T follicular helper cell (primary cell): Measurements from ENCODE around the gene RAC3.
A peak's percentile ranks its signal among the peaks of the same experiment; 100 is the strongest.

Source experiments
- DNase-seq: peaks from one replicate; pipeline ENCODE4 v3.0.0-alpha.2; 2020; ENCODE audit warnings: low read depth

RAC3 gene

GRCh38 chr17:82012640-82013295 lies 18.7 kb upstream of the RAC3 start:
- no peak for DNase-seq

- no peak for DNase-seq
Measured at GRCh38 chr17:82013341-82013740, 18.1 kb upstream of the RAC3 start.

DNA sequence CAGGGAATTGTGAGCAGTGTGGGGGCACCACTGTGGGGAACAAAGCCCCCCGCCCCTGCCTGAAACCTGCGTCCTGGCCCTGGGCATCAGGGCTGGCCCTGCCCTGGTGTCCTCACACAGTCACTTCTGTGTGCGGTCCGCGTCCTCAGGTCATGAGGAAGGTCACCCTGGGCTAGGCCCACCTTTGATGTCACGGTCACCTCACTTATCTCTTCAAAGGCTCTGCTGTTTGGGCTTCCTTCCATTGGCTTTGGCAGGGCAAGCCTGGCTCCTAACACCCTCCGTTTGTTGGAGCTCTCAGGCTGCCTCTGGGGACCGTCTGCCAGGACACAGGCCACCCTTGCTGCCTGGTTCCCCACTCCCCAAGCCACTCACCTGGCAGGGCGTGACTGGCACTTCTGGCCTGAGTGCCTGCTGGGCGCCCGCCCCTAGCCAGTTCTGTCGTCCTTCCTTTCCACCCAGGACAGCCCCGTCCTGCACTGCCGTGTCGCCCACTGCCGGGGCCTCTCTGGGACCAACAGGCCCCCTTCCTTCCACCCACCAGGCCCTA lies 17.6 kb upstream of the RAC3 start:
- DNase-seq: no peak

- DNase-seq: no peak
Measured at GRCh38 chr17:82014432-82014831, 17.0 kb upstream of the RAC3 start.

DNA sequence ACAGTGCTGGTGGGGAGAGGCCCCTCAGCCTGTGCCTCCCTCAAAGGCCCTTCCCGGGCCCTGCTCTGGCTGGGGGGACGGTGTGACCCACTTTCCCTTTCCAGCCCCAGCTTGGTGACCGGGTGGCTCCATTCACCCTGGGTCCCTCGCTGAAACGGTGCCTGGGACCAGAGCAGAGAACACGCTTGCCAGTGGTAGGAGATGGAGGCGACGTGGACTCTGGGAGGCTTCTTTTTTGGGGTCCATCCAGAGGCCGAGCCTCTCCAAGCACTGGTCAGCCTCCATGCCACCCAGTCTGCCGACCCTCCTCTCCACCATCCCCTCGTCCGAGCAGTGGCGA lies 16.5 kb upstream of the RAC3 start:
- DNase-seq: no peak

DNA sequence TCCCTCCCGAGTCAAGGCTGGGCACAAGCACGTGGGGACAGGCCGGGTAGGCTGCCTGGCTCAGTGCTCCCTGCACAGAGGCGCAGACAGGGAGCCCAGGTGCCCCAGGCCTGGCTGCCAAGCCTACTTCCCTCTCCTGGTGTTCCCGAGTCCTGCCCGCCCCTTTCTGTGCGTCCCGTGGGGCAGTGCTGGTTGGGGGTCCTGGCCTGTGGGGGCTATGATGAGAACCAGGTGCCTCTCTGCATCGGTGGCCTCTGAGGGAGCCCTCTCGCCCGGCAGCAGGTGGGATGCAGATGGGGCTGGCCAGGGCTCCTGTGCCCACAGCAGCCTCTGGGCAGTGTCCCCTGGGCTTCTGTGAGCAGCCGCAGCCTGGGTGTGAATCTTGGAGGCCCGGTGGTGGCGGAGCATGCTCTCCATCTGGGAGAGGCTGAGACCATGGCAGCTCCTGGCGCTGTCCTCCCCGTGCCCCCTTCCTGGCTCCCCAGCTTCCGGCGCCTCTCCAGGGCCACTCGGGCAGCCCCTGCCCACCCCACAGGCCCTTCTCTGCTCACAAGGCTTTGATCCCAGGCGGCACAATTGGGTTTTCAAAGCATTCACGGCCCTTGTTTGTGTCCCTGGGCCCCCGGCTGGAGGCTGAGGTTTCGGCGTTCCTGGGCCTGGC lies 16.0 kb upstream of the RAC3 start:
- no peak for DNase-seq

DNA sequence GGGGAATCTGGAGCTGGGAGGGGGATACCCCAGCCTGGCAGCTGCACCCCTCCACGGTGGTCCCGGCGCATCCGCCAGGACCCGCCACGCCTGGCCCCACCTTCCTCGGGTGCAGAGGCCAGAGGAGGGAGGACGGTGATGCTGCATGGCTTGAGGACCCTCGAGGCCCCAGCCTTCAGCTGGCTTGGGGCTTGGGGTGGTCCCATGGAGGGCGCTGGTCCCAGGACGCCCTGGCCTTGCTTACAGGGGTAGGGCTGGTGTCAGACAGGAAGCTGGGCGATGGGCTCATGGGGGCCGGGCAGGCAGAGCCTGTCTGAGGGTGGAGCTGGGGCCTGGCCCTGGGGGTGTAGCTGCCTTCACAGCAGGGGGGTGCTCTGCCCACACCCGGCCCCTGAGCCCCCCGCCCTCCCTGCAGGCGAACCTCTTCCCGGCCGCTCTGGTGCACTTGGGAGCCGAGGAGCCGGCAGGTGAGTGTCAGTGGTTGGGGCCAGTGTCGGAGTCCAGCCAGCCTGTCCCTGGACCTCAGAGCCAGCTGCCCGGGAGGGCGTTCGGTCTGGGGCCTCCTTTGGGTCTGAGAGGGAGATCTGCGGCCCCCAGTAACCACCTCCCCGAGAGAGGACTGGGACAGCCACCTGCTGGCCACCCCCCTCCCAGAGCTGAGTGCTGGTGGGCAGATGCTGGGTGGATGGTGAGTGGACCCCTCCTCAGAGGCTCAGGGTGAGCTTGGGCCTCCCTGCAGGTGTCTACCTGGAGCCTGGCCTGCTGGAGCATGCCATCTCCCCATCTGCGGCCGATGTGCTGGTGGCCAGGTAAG lies 15.2 kb upstream of the RAC3 start:
- DNase-seq: no peak

GRCh38 chr17:82016875-82017459 lies 14.5 kb upstream of the RAC3 start:
- no peak for DNase-seq

GRCh38 chr17:82017612-82018151 lies 13.8 kb upstream of the RAC3 start:
- no peak for DNase-seq

GRCh38 chr17:82018152-82018988 lies 13.1 kb upstream of the RAC3 start:
- DNase-seq: no peak

DNA sequence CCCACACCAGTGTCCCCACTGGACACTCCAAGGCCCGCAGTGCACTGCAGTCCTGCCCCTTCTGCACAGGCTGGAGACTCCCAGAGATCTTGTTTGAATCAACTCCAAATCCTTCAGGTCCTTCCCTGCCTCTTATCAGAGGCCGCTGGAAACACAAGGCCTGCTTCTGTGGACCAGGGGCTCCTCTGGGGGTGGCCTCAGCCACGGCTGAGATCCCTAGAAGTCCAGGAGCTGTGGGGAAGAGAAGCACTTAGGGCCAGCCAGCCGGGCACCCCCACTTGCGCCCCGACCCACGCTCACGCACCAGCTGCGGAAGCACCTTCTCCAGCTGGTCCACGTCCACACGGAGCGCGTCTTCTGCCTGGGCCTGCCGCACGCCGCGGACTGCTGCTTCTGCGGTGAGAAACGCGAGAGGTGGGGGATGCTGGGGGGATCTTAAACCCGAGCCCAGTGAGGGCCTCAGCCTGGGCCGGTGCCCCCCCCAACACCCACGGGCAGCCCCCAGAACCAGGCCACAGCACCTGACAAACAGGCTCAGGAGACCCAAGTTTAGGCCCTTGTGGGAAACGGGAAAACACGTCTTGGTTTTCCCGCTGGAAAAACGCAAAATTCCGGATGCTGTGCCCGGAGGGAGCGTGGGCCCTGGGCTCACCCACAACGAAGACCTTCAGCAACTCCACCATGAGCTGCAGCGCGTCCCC lies 12.3 kb upstream of the RAC3 start:
- no peak for DNase-seq

- peak; percentile 42 for DNase-seq
Measured at GRCh38 chr17:82019690-82020571, 11.5 kb upstream of the RAC3 start.

DNA sequence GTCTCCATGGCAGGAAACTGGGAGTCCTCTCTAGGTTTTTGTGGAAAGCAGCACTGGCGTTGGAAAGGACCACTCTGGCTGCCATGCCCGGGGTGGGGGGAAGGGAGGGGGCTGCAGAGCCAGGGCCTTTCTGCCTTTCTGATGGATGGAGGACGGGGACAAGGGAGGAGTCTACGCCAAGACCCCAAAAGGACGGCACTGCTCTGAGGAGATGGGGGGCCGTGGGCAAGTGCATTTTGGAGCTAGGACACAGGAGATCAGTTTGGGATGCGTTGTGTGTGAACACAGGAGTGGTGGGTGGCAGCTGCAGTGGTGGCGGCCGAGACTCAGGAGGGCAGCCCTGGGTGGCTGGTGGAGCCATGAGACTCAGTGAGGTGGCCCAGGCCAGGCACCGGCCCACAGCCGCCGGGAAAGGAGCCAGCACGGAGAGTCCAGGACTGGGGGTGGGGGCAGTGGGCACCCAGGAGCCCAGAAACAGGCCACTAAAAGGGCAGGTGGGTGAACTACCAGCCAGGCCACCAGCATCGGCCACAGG lies 10.8 kb upstream of the RAC3 start:
- DNase-seq: no peak

DNA sequence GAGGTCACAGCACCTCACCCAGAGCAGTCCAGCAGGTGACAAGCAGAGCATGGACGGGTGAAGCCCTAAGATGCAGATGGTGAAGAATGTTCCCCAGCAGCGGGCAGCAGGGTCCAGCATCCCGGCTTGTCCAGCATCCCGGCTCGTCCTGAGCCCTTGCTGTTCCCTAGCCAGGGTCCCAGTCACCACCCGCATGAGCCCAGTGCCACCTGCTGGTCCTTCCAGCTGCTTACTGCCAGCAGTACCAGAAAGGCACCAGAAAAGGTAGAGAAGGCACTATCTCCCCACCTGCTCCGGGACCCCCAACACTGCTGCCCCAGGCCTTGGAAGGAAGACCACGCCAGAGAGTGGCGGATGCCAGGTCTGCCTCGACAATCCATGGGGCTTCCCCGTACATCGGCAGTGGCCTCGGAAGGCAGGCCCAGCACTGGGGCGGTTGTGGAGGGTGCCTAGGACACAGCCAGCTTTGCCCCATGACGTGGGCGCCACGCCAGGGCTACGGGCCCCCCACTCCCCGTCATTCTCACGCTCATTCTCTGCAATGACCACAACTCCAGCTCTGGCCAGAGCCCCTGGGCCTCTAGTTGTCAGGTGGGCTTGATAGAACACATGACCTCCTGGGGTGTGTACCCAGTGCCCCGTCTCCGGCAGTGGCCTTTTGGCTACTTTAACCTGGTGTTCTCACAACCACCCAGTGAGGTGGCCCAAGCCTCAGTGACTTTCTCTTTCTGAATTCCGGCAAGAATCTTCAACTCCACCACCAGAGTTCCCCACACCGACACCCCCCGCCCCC lies 10.2 kb upstream of the RAC3 start:
- peak; percentile 45 for DNase-seq

DNA sequence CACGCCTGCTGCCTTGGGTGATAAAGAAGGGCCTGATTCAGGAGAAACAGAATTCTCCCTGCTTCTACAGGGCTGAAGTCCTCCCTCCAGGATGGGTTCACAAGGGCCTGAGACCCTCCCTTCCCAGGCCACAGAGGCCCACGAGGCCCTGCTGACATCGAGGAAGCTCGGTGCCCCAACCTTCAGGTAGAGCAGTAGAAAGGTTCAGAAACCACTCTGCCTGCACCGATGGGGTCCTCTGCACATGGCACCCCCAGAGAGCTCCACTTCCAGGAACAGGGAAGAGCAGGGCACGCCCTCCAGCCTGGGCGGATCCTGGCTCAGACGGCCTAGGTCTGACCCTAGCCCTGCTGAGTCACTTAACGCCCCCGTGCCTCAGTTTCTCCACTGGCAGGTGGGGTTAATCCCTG lies 9.6 kb upstream of the RAC3 start:
- DNase-seq: no peak

DNA sequence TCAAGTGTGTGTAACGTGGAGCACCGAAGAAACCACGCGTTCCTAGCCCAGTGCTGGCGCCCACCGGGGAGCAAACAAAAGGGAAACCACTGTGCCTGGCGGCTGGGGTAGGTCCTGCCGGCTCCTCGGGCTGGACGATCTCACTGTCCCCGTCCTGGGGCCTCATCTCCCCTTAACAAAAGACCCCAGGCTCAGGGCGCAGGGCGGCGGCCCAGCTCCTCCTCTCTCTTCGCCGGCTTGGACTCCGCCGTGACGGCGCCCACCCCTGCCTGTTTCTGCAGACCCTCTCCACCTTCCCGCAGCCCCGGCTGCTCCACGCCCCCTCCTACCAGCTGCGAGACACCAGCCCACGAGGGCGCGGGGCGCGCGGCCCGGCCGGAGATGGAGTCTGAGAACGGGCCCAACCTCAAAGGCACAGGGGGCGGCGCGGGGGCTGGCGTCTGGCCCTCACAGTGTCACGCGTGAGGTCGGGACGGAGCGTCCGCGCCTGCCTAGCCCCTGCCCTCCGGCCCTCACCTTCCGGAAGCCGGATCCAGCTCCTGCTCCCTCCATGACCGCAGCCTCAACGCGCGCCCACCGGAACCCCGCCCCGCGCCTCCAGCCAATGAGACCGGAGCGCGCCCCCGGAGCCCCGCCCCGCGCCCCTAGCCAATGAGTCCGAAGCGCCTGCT lies 9.0 kb upstream of the RAC3 start, which contains the start of gene CENPX:
Gene CENPX, minus strand, starts transcription at position 569 of the 671 bp plus-strand sequence. Its CDS starts 17 bp downstream, at position 552.
- no peak for DNase-seq

DNA sequence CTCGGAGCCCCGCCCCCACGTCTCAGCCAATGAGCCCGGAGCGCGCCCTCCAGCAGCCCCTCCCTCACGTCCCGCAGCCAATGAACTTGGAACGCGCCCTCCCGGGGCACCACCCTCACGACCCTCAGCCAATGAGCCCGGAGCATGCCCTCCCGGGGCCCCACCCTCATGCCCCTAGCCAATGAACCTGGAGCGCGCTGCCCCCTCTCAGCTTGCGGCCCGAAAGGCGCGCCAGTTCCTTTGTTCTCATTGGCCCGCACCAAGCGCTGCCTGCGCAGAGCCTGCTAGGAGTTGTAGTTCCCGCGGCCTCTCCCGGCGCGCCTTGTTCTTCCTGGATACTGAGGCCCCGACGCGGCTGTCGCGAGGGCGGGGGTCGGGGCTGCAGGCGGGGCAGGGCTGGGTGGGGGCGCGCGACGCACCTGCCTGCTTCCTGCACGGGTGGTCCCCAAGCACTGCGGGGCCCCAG lies 8.5 kb upstream of the RAC3 start, which contains the start of gene LRRC45:
Gene LRRC45, plus strand, starts transcription at position 325 of the 466 bp plus-strand sequence. CDS start 339 bp downstream, outside the sequence.
- DNase-seq: peak; percentile 99
